Sciatic nerve (tissue), 2 donors: ENCODE measurements around the gene LRRC4C. TPM values are rescaled to one million over a fixed set of nuclear protein-coding genes. Genes with fewer than 3 reads are reported as not detected.

ENCODE experiments used
- ATAC-seq: fragments of 200-7000 bp; cut with Tn5 transposase; one replicate; pipeline ENCODE4 v1.9.1; 2020; ENCODE audit warnings: mild to moderate bottlenecking, moderate library complexity
- DNase-seq: peaks from one replicate; pipeline ENCODE4 v3.0.0-alpha.2; 2020; ENCODE audit warnings: low spot score
- intact Hi-C: fragments of 100-400 bp; cut with DNase I; formaldehyde crosslinking; loops from one replicate; pipeline ENCODE4 v1.14.2; 2022
- total RNA-seq: library from RNA; stranded (reverse); fragmentation: NEBNext Ultra II Directional; extraction: Animal tissue kit (Norgen Biotek cat#: 25700); gene quantifications from one replicate; pipeline ENCODE4 v1.2.1, GENCODE V29; 2021
- donor health status: DM: no; HTN: no; CAD: no.
- donor health status: DM: no; HTN: no; CAD: no.

LRRC4C gene
- total RNA-seq, 1 donor from 2014 or later = 16.6 TPM

GRCh38 chr11:41351825-41352224 is 107.6 kb downstream of the LRRC4C start:
- ATAC-seq = no peak
- intact Hi-C loops = no loop called here
- no peak for DNase-seq

GRCh38 chr11:41346042-41346441 is 113.4 kb downstream of the LRRC4C start:
- DNase-seq (no peak), ATAC-seq (no peak)
- intact Hi-C loops = no loop called here

- intact Hi-C loops = no loop called here
- ATAC-seq = no peak
- DNase-seq = no peak
These were observed 125.2 kb downstream of the LRRC4C start for GRCh38 chr11:41334007-41334933.

GRCh38 chr11:41333357-41333756 is 126.1 kb downstream of the LRRC4C start:
- intact Hi-C loops = no loop called here
- DNase-seq (no peak), ATAC-seq (no peak)

- DNase-seq (no peak), ATAC-seq (no peak)
- intact Hi-C loops = no loop called here
These were observed 131.1 kb downstream of the LRRC4C start for GRCh38 chr11:41328324-41328723.

GRCh38 chr11:41323446-41323845 is 136.0 kb downstream of the LRRC4C start:
- no peak for ATAC-seq
- intact Hi-C loops = no loop called here
- DNase-seq = no peak

- DNase-seq (no peak), ATAC-seq (no peak)
- intact Hi-C loops = no loop called here
These were observed 138.8 kb downstream of the LRRC4C start for GRCh38 chr11:41320653-41321052.

GRCh38 chr11:41320238-41320637 is 139.2 kb downstream of the LRRC4C start:
- no peak for DNase-seq
- intact Hi-C loops = no loop called here
- no peak for ATAC-seq

GRCh38 chr11:41319434-41319833 is 140.0 kb downstream of the LRRC4C start:
- no peak for ATAC-seq
- no peak for DNase-seq
- intact Hi-C loops = no loop called here

- intact Hi-C loops = no loop called here
- DNase-seq = no peak
- no peak for ATAC-seq
These were observed 142.7 kb downstream of the LRRC4C start for GRCh38 chr11:41316751-41317150.

- ATAC-seq = no peak
- intact Hi-C loops = no loop called here
- DNase-seq = no peak
These were observed 146.2 kb downstream of the LRRC4C start for GRCh38 chr11:41313226-41313625.

- intact Hi-C loops = no loop called here
- no peak for ATAC-seq
- DNase-seq = no peak
These were observed 149.7 kb downstream of the LRRC4C start for GRCh38 chr11:41309716-41310115.

- intact Hi-C loops = no loop called here
- no peak for DNase-seq
- no peak for ATAC-seq
These were observed 150.3 kb downstream of the LRRC4C start for GRCh38 chr11:41309111-41309522.

- ATAC-seq (no peak), DNase-seq (no peak)
- intact Hi-C loops = no loop called here
These were observed 151.2 kb downstream of the LRRC4C start for GRCh38 chr11:41308286-41308685.

GRCh38 chr11:41307296-41308080 is 152.0 kb downstream of the LRRC4C start:
- DNase-seq (no peak), ATAC-seq (no peak)
- intact Hi-C loops = no loop called here

GRCh38 chr11:41306431-41306830 is 153.0 kb downstream of the LRRC4C start:
- intact Hi-C loops = no loop called here

GRCh38 chr11:41301023-41301422 is 158.4 kb downstream of the LRRC4C start:
- no peak for ATAC-seq
- DNase-seq = no peak
- intact Hi-C loops = no loop called here

More at GRCh38 chr11:41306431-41306830, 153.0 kb downstream of the LRRC4C start:
- no peak for DNase-seq
- ATAC-seq = peak; percentile 22

- intact Hi-C loops = no loop called here
- ATAC-seq = no peak
- no peak for DNase-seq
These were observed 170.0 kb downstream of the LRRC4C start for GRCh38 chr11:41289408-41289807.

GRCh38 chr11:41286751-41287150 is 172.7 kb downstream of the LRRC4C start:
- no peak for ATAC-seq
- no peak for DNase-seq
- intact Hi-C loops = no loop called here

- no peak for DNase-seq
- intact Hi-C loops = no loop called here
- no peak for ATAC-seq
These were observed 175.1 kb downstream of the LRRC4C start for GRCh38 chr11:41284354-41284753.
